Measurements from ENCODE around the gene GTPBP6. TPM values are rescaled to one million over a fixed set of nuclear protein-coding genes. Genes with fewer than 3 reads are reported as not detected.
"Not testable (repeated sequence)": the region's sequence is repeated elsewhere in the genome, so short reads cannot be mapped to it uniquely, and the experiment has no call there.

The GTPBP6 gene
- total RNA-seq, 1 donor from 2014 or later = 33.2 TPM

GRCh38 chrX:336227-336626, 17.6 kb upstream of the GTPBP6 start:
- no peak for DNase-seq (ENCODE audit: low read depth in 2 of 2)

- no peak for DNase-seq (ENCODE audit: low read depth in 2 of 2)
These were observed 17.2 kb upstream of the GTPBP6 start for GRCh38 chrX:335758-336155.

GRCh38 chrX:334971-335757, 16.6 kb upstream of the GTPBP6 start:
- no peak for DNase-seq (ENCODE audit: low read depth in 2 of 2)

GRCh38 chrX:334331-334891, 15.8 kb upstream of the GTPBP6 start:
- no peak for DNase-seq (ENCODE audit: low read depth in 2 of 2)

- DNase-seq (ENCODE audit: low read depth in 2 of 2) = no peak
These were observed 15.2 kb upstream of the GTPBP6 start for GRCh38 chrX:333611-334311.

GRCh38 chrX:332916-333610, 14.5 kb upstream of the GTPBP6 start:
- no peak for DNase-seq (ENCODE audit: low read depth in 2 of 2)

- no peak for DNase-seq (ENCODE audit: low read depth in 2 of 2)
These were observed 13.9 kb upstream of the GTPBP6 start for GRCh38 chrX:332496-332860.

- DNase-seq (ENCODE audit: low read depth in 2 of 2) = no peak
These were observed 13.4 kb upstream of the GTPBP6 start for GRCh38 chrX:331825-332495.

- peak in 1 of 2 donors; percentile 32 for DNase-seq (ENCODE audit: low read depth in 2 of 2)
These were observed 12.7 kb upstream of the GTPBP6 start for GRCh38 chrX:331151-331824.

- DNase-seq (ENCODE audit: low read depth in 2 of 2) = no peak
These were observed 12.1 kb upstream of the GTPBP6 start for GRCh38 chrX:330726-331150.

GRCh38 chrX:330141-330725, 11.6 kb upstream of the GTPBP6 start:
- DNase-seq (ENCODE audit: low read depth in 2 of 2) = not testable (repeated sequence)

GRCh38 chrX:329291-329910, 10.8 kb upstream of the GTPBP6 start:
- no peak for DNase-seq (ENCODE audit: low read depth in 2 of 2)

GRCh38 chrX:327660-328126, 9.1 kb upstream of the GTPBP6 start:
- DNase-seq (ENCODE audit: low read depth in 2 of 2) = no peak

- not testable (repeated sequence) for DNase-seq (ENCODE audit: low read depth in 2 of 2)
These were observed 6.1 kb upstream of the GTPBP6 start for GRCh38 chrX:324664-325063.

- peak; percentile 51 to 58 for DNase-seq (ENCODE audit: low read depth in 2 of 2)
These were observed 5.4 kb upstream of the GTPBP6 start for GRCh38 chrX:323721-324628.

GRCh38 chrX:320126-320783, 1.7 kb upstream of the GTPBP6 start:
- DNase-seq (ENCODE audit: low read depth in 2 of 2) = no peak

- DNase-seq (ENCODE audit: low read depth in 2 of 2) = no peak
These were observed 1.1 kb upstream of the GTPBP6 start for GRCh38 chrX:319579-320125.
